Retina (tissue), 1 donor: ENCODE measurements around the gene GRIK2.

Experiments used
- DNase-seq: peaks from one replicate; pipeline ENCODE4 v3.0.0-alpha.2; 2016

Gene GRIK2

DNA sequence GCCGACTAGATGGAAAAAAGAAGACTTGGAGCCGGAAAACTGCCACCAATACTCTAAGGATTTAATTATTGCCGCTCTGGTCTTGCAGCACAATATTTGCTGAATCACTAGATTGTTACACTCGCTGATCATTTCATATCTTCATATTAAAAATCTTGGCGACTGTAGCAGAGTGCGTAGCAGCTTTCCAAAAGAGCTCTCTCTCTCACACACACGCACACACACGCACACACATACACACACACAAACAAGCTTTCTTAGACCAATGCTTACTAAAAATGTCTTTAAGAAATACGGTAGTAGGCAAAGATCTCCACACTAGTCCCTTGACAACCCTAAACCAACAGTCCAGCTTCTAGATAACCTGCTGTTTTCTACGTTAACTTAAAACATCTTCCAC, 7.7 kb downstream of the GRIK2 start:
- DNase-seq: no peak

DNA sequence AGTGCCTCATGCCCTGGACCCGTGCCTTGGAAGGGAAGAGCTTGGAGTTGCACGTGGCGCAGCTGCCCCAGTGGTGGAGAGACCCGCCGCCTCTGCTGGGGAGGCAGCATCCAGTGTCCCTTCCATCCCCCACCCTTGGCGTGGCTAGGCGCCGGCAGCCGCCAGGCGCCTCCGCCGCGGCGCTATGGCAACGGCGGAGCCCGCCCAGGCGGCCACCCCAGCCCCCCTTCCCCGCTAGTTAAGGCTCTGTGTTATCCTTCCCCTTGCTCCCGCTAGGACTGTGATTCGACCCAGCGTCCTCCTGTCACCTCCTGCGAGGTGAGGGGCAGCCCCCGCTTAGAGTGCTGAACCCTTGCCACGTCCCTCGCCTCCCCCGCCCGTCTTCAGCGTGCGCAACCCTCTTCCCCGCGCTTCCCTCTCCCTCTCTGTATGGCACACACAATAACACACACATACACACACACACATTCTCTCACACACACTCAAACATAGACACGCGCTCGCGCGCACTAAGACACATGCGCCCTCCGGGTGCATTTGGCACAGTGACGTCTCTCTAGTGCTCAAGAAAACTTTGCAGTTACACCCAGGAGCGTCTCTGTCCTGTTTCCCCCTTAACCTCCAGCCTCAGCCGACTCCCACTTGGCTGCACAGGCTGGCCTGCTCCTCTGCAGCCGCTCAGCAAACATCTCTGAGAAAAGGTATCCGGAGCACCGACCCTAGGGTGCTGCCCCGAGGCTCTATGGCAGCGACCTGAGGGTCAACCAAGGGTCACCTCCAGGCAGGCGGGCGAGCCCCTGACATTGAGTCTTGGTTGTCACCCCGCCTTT, 8.5 kb downstream of the GRIK2 start:
- DNase-seq: peak; percentile 91

- peak; percentile 88 for DNase-seq
These were observed 9.1 kb downstream of the GRIK2 start for GRCh38 chr6:101402622-101403031.

DNA sequence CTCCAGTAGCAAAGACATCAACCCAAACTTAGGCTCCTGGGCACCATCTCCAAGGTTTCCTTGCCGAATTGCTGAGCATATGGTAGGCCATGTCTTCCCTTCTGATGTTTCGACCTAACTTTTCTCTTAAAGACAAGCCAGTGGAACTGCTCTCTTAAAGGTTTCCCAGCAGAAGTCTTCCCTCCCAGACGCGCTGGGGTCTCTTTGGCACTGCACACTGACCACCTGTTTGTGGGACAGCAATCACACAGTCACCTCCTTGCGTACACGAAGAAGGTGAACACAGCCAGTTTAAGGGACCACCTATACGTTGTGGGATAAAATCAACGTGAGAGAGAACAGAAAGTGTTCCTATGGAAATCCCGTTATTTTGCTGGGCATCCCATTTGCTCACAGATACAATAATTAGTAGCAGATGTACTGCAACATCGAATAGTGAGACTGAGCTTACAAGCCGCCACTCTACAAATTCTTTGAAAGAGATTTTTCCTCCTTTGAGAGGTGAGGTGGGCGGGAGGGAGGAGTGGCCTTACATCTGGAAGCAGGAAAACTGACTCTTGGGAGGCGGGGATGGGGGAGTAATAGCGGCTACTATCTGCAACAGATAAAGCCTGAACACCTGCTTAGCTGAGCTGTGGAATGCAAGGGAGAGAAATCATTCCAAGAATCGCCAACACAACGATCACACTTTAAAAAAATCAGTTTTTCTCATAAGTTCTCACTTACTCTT, 9.9 kb downstream of the GRIK2 start:
- no peak for DNase-seq

DNA sequence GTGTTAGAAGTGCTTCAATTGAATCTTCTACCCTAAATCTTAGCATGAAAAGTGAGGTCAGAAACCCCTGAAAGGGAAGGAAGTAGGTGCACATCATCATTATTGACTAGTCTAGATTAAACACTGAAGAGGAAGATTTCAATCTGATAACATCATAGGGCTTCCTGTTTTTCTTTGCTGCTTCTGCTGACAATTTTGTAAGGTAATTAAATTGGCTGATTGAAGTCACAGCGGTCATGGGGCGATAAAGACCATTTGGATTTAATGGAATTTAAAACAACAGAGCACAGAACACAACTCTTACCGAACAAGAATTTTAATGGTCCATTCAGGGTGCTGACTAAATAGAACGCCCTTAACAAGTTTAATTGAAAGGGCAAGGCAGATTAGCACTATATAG, 11.3 kb downstream of the GRIK2 start:
- no peak for DNase-seq

- DNase-seq: no peak
These were observed 20.3 kb downstream of the GRIK2 start for GRCh38 chr6:101413773-101414172.

DNA sequence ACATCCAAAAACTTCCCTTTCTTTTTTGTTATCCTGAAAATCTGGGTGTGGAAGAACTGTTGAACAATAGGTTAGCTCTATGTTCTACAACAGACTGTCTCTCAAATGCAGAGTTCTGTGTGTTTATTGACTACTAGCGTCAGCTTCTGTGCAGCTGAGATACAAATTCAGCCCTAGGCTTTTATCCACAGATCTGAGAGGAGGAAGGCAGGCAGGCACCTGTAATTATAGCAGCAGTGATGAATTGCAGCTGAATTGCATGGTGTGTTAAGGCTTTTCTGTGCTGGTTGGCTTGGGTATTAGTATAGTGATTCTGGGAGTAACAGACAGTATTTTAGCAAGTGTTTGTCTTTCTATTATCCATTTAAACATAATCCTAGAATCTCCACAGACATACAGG, 24.4 kb downstream of the GRIK2 start:
- no peak for DNase-seq

- peak; percentile 51 for DNase-seq
These were observed 28.7 kb downstream of the GRIK2 start for GRCh38 chr6:101422251-101422650.

DNA sequence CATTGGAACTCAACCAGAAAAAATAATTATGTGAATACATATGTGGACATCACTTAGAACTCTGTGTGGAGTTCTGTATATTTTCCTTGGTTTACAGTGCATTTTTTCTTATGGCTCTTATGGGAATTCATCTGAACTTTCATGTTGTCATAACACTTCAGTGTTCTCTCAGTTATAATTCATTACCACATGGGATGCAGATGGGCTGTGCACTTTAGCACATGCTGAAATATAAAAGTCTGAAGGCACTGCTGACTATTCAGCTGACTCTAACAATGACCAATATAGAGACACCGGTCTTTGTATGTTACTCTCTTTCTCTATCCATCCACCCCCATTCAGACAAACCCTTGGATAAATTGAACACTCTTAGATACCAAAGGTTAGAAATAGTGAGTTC, 29.3 kb downstream of the GRIK2 start:
- no peak for DNase-seq

- DNase-seq: no peak
These were observed 35.8 kb downstream of the GRIK2 start for GRCh38 chr6:101429270-101429669.

DNA sequence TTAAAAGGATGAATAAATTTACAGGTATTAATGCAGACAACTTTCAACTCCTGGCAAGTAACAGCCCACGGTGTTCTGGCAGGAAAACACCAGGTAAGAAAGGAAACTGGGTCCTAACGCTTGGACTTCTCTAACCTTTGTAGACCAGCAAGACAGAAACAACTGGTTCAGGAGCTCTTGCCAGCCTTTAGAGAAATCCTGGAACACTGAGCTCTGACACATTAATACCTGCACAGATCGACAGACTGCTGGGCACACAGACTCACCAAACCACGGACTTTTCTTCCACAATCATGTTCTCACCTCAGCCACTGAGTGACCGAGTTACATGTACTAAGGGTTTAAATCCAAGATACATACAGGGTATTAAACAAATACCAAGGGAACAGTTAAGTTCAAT, 36.3 kb downstream of the GRIK2 start:
- no peak for DNase-seq

GRCh38 chr6:101433141-101433540, 39.6 kb downstream of the GRIK2 start:
- no peak for DNase-seq

DNA sequence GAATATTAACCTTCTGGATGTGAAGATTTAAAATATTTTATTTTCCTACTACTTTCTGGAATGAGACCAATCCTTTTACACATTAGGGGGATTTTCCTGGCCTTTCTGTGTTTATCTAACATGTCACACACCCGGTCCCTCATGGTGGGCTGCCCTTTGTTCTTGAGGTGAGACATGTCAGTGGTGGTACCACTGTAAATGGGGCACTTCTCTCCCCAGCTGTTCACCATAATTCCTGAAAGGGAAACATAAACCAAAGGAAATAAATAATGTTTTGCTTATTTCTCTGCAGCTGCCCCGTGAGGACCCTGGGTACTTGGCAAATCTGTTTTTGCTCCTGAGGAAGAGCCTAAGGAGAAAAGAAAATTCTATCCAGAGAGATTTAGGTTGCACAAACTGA, 41.1 kb downstream of the GRIK2 start:
- DNase-seq: no peak

DNA sequence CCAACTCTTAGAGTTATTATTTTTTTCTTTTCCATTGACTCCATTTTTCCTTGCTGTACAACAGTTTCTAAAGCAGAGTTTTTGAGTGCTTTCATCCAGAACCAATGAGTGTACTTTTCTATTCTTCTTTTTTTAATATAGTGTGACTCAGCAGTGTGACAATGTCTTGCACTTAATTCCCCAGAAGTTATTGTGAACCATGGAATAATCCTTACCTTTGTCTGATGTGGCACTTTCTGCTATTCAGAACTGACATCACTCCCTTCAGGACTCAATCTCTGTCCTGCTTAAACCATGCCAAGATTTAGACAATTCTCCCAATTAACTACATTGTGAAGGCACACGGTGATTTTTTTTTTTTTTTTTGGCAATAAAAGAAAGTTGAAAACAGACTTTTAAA, 41.5 kb downstream of the GRIK2 start:
- DNase-seq: no peak

- no peak for DNase-seq
These were observed 46.3 kb downstream of the GRIK2 start for GRCh38 chr6:101439790-101440189.

DNA sequence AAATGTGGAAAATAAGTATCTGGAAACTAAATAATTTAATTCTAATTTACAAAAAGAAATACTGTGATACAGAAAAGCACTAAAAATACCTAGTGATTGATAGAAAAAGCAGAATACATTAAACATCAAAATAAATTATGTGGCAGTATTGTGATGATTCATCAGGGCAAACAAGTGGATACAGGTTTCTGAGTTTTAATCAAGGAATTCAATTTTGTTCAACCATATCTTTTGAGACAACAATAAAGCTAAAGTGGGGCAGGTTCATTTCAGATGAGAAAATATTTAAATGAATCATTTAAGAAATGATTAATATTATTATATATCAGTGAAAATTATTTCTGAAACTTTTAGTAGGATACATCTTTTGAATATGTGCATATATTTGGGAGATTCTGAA, 49.8 kb downstream of the GRIK2 start:
- DNase-seq: no peak

GRCh38 chr6:101444717-101445116, 51.2 kb downstream of the GRIK2 start:
- DNase-seq: no peak

DNA sequence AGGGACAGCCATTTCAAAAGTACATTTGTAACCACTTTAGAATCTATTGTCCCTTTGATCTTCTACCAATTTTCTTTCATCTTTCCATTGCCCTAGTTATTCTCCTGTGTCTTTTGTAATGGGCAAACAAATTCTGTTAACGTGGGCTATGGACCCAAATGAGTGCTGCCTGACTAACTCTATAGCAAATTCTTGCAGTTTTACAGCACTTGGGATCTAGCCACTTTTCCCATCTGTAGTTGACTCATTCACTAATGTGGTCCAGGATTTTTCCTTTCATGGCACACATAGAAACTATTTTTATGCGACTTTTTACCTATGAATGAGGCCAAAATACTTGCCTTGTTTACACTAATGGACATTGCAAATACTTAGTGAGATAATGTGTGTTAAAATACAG, 52.0 kb downstream of the GRIK2 start:
- DNase-seq: no peak

DNA sequence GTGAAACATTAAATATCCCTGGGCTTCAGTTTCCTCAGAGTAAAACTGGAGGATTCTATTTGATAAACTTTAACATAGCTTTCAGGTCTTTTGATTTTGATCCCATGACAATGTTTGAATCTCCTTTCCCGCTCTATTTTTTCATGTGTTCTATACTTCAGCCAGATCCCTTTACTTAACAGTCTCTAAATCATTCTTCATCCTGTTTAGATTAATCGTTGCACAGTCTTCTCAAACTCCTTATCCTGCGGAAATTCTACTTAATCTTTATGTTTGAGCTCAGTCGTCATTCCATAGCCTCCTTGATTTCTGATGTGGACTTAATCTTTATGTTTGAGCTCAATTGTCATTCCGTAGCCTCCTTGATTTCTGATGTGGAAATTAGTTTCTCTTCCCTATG, 57.4 kb downstream of the GRIK2 start:
- DNase-seq: no peak

DNA sequence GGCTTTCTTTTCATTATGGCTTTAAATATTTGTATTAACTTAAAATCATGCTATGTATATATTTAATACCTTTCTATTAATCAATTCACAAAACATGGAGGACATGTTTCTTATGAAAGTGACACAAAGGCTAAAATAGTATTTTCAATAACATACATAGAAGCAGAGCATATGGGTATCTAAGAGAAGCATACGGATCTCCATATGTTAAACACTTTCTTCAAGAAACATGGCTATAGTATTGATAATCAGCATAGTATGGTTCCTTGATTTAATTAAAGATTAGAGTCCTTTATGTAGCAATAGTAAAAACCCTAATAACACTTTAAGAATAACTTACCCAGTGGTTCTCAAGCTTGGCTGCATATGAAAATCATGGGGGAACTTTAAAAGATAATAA, 58.5 kb downstream of the GRIK2 start:
- DNase-seq: no peak

GRCh38 chr6:101453221-101453620, 59.7 kb downstream of the GRIK2 start:
- DNase-seq: no peak

DNA sequence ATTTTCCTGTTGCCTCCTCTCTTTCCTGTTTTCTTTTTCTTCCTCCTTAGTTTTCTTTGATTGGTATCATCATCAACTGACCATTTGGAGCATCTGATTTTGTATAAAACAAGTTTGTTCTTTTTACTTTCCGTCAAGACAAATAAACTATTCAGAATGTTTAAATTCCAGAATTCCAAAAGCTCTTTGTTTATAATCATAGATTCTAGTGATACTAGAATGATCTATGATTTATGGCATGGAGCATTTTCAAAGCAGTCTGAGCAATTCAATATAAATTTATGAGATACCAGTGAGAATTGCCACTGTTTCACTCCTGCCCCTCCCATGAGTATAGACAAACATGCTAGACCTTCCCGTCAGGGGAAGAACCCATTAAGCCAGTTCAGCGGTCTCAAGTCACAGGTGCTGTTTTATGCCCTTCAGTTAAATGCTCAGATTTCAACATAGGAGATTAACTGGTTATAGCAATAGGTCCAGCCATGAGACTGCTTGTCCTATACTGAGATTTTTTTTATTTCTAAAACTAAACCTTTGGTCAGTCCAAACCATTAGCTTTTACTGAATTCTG, 60.7 kb downstream of the GRIK2 start:
- DNase-seq: no peak

DNA sequence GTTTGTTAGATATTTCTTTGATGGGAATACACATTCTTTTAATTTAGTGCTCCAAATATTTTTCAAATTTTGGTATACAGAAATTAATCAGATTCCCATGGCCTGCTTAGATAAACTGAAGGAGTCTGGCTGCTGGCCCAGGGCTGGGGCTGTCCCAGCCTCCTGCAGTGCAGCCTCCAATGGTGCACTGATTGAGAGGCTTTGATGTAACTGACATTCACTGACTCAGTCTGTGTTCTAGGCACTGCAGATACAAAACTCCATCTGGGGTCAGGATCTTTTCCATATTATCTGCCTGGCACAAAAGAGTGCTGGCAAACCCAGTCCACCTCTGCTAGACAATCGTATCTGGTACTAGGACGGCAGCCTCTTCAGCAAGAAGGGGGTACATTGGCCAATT, 64.8 kb downstream of the GRIK2 start:
- DNase-seq: no peak

- no peak for DNase-seq
These were observed 65.3 kb downstream of the GRIK2 start for GRCh38 chr6:101458826-101459225.
